Stimulated activated memory B cell treated with anti-CD40 and anti-IgM and Interleukin-4, amounts not matched to agents 10 μg/mL and 1 μg/mL and 100 μg/mL, for 72 hours (primary cell): ENCODE results near the gene ARHGEF28.

Source experiments
- ATAC-seq: fragments of 150-1000 bp; cut with Tn5 transposase; 2 replicates; pipeline ENCODE4 v1.10.0; 2021
- H3K27ac Mint-ChIP-seq: one replicate; pipeline ENCODE4 v1.8.0; 2022; ENCODE audit warnings: mild to moderate bottlenecking, mixed read lengths
- H3K27me3 Mint-ChIP-seq: one replicate; pipeline ENCODE4 v1.8.0; 2022; ENCODE audit warnings: mixed read lengths
- H3K36me3 Mint-ChIP-seq: one replicate; pipeline ENCODE4 v1.8.0; 2022; ENCODE audit warnings: mixed read lengths
- H3K4me1 Mint-ChIP-seq: one replicate; pipeline ENCODE4 v1.8.0; 2022; ENCODE audit warnings: mixed read lengths
- H3K4me3 Mint-ChIP-seq: one replicate; pipeline ENCODE4 v1.8.0; 2022; ENCODE audit warnings: mild to moderate bottlenecking, moderate library complexity, mixed read lengths
- H3K9me3 Mint-ChIP-seq: one replicate; pipeline ENCODE4 v1.8.0; 2022; ENCODE audit warnings: mixed read lengths

Gene ARHGEF28

DNA sequence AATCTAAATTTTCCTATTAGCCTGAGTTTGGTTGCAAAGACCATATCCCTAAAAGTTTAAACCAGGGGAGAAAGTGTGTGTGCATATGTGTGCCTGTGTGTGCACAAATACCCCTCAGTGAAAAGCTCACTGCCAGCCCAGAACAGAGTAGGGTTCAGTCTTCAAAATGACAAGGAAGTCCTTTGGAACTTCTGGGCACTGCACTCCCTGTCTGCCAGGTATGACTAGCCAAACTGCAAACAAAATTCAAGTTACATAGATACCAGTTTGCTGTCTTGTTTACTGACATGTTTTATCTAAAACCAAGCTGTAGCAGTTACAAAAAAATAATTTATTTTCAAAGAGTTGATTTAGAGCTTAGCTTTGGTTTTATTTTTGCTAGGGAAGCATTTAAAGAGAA lies 100.1 kb downstream of the ARHGEF28 start:
- Mint-ChIP-seq H3K36me3 (no peaks in the 10 kb centered on the region), H3K27ac (no peak overlapping the region), H3K4me3 (no peak overlapping the region), H3K9me3 (no peaks in the 10 kb centered on the region), H3K27me3 (no peaks in the 10 kb centered on the region), H3K4me1 (no peaks in the 10 kb centered on the region)
- no peak for ATAC-seq

DNA sequence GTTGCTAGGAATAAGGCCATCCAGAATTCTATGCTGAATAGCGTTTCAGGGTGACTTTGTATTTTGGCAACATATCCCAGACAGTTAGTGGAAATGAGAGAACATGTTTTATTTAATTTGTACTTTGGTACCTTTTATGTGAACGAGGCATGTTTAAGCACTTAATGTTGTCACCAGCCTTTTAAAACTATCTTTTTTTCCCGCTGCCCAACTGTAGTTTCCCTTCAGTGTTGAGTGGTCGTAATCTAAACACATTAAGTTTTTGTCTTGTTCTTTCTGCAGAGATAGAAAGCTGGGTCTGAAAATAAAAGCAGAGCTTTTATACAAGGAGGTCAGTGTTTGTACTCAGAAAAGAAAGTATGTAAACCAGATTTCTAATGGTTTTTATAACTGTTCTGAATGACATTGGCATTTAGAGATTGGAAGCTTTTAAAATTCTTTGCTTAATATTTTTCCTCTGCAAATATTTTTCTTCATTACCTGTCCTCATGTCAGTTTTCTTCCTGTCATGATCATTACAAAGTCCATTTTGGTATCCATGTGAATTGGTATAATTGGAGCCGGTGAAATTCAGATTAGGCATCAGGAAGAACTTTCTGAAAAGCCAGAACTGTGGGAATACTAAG lies 100.7 kb downstream of the ARHGEF28 start:
- no peaks in the 10 kb centered on the region for H3K4me1 Mint-ChIP-seq
- H3K27me3 Mint-ChIP-seq, result no peaks in the 10 kb centered on the region
- no peaks in the 10 kb centered on the region for H3K36me3 Mint-ChIP-seq

DNA sequence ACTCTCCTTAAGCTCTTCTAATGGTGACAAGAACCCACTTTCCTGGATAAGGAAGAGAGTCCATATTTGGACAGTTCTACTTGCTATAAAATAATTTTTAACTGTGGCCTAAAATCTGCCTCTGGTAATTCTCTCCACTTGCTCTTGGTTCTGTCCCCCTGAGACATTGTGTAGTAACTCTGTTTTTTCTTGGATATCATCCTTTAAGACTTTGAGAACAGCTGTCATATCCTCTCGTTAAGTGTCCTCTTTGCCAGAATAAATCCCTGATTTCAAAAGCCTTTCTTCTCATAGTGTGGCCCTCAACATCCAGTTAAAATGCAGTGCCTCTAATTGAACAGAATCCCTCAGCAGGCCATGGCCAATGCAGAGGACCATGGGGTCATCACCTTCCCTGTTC lies 101.5 kb downstream of the ARHGEF28 start:
- H3K36me3 Mint-ChIP-seq, result no peaks in the 10 kb centered on the region
- no peaks in the 10 kb centered on the region for H3K27me3 Mint-ChIP-seq
- no peak overlapping the region for H3K4me3 Mint-ChIP-seq
- no peaks in the 10 kb centered on the region for H3K4me1 Mint-ChIP-seq
- no peak overlapping the region for H3K27ac Mint-ChIP-seq
- ATAC-seq, result no peak
- no peaks in the 10 kb centered on the region for H3K9me3 Mint-ChIP-seq

More for the DNA sequence above, 100.7 kb downstream of the ARHGEF28 start:
- no peaks in the 10 kb centered on the region for H3K9me3 Mint-ChIP-seq
- no peak overlapping the region for H3K4me3 Mint-ChIP-seq
- no peak overlapping the region for H3K27ac Mint-ChIP-seq
- ATAC-seq, result no peak

DNA sequence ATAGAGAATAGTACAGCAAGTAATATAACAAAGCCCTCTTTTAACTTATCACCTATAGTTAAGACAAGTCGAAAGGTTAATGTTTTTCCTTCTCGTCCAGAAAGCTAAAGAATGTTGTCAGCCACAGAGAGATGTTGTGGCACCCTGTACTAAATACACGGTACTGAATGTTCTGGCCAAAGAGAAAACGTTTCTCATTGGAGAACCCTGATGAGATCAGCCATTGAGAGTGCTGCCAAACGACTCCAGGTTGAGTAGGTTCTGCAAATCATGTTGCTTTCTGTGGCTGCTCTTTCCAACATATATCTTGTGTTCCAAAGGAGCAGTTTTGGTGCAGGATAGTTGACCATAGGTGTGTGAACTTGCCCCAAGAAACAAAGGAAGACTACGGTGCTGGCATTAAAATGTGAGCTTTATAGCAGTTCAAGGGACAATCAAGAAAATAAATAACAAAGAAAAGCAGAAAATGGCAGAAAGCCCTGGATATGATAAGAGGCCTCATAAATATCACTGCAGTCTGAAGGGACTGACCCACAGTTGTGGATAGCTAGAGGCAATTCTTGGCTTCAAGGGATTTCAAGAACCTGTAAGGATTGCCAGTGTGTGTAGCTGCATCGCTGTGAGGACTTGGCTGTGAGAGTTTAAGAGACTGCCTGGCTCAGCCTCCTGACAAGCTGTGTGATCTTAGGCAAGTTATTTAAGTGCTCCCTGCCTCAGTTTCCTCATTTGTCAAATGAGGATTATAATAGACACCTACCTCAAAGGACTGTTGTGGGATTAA lies 102.7 kb downstream of the ARHGEF28 start:
- H3K27me3 Mint-ChIP-seq, result peaks cover 4% of the 10 kb centered on the region

DNA sequence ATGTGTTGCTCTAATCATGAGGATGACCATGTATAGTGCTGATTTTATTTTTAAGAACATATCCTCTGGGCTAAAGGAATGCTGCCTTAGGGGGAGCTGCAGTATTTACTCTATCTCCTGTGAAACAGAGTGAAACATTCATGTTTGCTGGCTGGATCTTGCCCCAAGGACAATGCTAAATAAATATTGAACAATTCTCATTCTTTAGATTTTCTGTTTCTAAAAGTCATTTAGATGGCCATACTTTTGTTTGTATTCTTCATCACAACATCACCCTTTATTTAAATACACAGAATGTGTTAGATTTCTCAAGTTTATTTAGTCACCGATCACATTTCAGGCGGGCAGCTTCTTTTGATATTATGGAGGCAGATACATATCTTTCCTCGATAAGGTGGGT lies 103.3 kb downstream of the ARHGEF28 start:
- ATAC-seq, result no peak
- H3K4me1 Mint-ChIP-seq, result no peaks in the 10 kb centered on the region
- H3K36me3 Mint-ChIP-seq, result no peaks in the 10 kb centered on the region
- H3K27ac Mint-ChIP-seq, result no peak overlapping the region
- peaks cover 11% of the 10 kb centered on the region for H3K27me3 Mint-ChIP-seq
- H3K9me3 Mint-ChIP-seq, result peaks cover 6% of the 10 kb centered on the region
- no peak overlapping the region for H3K4me3 Mint-ChIP-seq

More for the DNA sequence above, 102.7 kb downstream of the ARHGEF28 start:
- peak; percentile 31 for ATAC-seq
- Mint-ChIP-seq H3K36me3 (no peaks in the 10 kb centered on the region), H3K27ac (no peak overlapping the region), H3K4me1 (no peaks in the 10 kb centered on the region), H3K9me3 (peaks cover 1% of the 10 kb centered on the region), H3K4me3 (no peak overlapping the region)

- H3K9me3 Mint-ChIP-seq, result peaks cover 6% of the 10 kb centered on the region
- H3K27me3 Mint-ChIP-seq, result peaks cover 15% of the 10 kb centered on the region
- no peak overlapping the region for H3K27ac Mint-ChIP-seq
- H3K36me3 Mint-ChIP-seq, result no peaks in the 10 kb centered on the region
- H3K4me1 Mint-ChIP-seq, result no peaks in the 10 kb centered on the region
- H3K4me3 Mint-ChIP-seq, result no peak overlapping the region
- no peak for ATAC-seq
Observed at GRCh38 chr5:73732045-73732444, 106.0 kb downstream of the ARHGEF28 start.

- Mint-ChIP-seq H3K9me3 (peaks cover 6% of the 10 kb centered on the region), H3K36me3 (no peaks in the 10 kb centered on the region), H3K4me3 (no peak overlapping the region), H3K27me3 (peaks cover 26% of the 10 kb centered on the region), H3K4me1 (no peaks in the 10 kb centered on the region), H3K27ac (no peak overlapping the region)
- ATAC-seq, result no peak
Observed at GRCh38 chr5:73733219-73733618, 107.2 kb downstream of the ARHGEF28 start.

- Mint-ChIP-seq H3K4me3 (no peak overlapping the region), H3K4me1 (no peaks in the 10 kb centered on the region), H3K27me3 (peaks cover 26% of the 10 kb centered on the region), H3K27ac (no peak overlapping the region), H3K9me3 (peaks cover 6% of the 10 kb centered on the region), H3K36me3 (no peaks in the 10 kb centered on the region)
- ATAC-seq, result no peak
Observed at GRCh38 chr5:73735032-73735734, 109.2 kb downstream of the ARHGEF28 start.

GRCh38 chr5:73739650-73740049 lies 113.7 kb downstream of the ARHGEF28 start:
- H3K4me3 Mint-ChIP-seq, result no peak overlapping the region
- no peaks in the 10 kb centered on the region for H3K9me3 Mint-ChIP-seq
- peaks cover 14% of the 10 kb centered on the region for H3K27me3 Mint-ChIP-seq

DNA sequence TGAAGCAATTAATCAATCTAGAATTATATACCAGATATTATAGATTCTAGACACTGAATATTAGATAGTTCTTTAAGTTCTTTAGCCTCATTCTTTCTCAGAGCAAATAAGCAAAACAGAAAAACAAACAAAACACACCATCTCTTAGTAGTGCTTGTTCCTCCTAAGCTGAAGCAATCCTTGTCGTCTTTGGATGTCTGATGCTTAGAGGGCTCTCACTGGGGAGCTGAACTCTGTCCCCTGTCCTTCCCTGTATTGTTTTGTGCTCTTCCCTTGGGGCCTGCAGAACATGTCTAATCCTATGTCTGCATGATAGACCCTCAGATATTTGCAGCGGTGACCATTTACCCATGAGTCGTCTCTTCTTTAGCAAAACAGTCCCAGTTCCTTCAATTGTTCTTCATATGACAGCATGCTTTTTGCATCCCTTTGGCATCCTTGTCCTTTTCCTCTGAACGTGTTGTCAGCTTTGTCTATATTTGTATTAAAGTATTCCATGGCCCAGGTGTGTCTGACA lies 114.3 kb downstream of the ARHGEF28 start:
- H3K4me1 Mint-ChIP-seq, result no peaks in the 10 kb centered on the region
- H3K27ac Mint-ChIP-seq, result no peak overlapping the region
- H3K27me3 Mint-ChIP-seq, result peaks cover 14% of the 10 kb centered on the region
- no peak overlapping the region for H3K4me3 Mint-ChIP-seq
- no peaks in the 10 kb centered on the region for H3K36me3 Mint-ChIP-seq
- no peak for ATAC-seq
- no peaks in the 10 kb centered on the region for H3K9me3 Mint-ChIP-seq

More at GRCh38 chr5:73739650-73740049, 113.7 kb downstream of the ARHGEF28 start:
- Mint-ChIP-seq H3K27ac (no peak overlapping the region), H3K4me1 (no peaks in the 10 kb centered on the region), H3K36me3 (no peaks in the 10 kb centered on the region)
- ATAC-seq, result no peak

- Mint-ChIP-seq H3K4me1 (no peaks in the 10 kb centered on the region), H3K27ac (no peak overlapping the region), H3K36me3 (no peaks in the 10 kb centered on the region), H3K4me3 (no peak overlapping the region), H3K9me3 (peaks cover 4% of the 10 kb centered on the region), H3K27me3 (peaks cover 9% of the 10 kb centered on the region)
- ATAC-seq, result no peak
Observed at GRCh38 chr5:73743161-73743560, 117.2 kb downstream of the ARHGEF28 start.

- Mint-ChIP-seq H3K27me3 (peaks cover 29% of the 10 kb centered on the region), H3K9me3 (peaks cover 4% of the 10 kb centered on the region), H3K27ac (no peak overlapping the region), H3K4me1 (no peaks in the 10 kb centered on the region), H3K4me3 (no peak overlapping the region), H3K36me3 (no peaks in the 10 kb centered on the region)
- ATAC-seq, result no peak
Observed at GRCh38 chr5:73745836-73746235, 119.8 kb downstream of the ARHGEF28 start.

DNA sequence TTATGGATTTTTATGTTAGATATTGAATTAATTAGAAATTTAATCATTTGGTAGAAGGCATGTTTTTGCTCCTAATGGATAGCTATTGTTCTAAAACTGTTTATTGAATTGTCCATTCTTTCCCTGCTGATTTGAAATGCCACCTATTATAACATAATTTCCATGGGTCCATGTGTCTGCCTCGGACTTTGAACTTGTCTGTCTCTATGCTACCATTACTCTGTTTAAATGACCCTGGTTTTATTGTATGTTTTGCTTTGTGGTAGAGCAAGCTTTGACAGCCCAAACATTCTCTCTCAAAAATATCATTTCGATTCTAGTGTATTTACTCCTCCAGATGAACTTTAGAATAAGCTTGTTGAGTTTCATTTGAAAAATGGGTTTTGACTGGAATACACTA lies 120.6 kb downstream of the ARHGEF28 start:
- no peak for ATAC-seq
- Mint-ChIP-seq H3K36me3 (no peaks in the 10 kb centered on the region), H3K9me3 (peaks cover 4% of the 10 kb centered on the region), H3K4me1 (no peaks in the 10 kb centered on the region), H3K4me3 (no peak overlapping the region), H3K27me3 (peaks cover 30% of the 10 kb centered on the region), H3K27ac (no peak overlapping the region)

DNA sequence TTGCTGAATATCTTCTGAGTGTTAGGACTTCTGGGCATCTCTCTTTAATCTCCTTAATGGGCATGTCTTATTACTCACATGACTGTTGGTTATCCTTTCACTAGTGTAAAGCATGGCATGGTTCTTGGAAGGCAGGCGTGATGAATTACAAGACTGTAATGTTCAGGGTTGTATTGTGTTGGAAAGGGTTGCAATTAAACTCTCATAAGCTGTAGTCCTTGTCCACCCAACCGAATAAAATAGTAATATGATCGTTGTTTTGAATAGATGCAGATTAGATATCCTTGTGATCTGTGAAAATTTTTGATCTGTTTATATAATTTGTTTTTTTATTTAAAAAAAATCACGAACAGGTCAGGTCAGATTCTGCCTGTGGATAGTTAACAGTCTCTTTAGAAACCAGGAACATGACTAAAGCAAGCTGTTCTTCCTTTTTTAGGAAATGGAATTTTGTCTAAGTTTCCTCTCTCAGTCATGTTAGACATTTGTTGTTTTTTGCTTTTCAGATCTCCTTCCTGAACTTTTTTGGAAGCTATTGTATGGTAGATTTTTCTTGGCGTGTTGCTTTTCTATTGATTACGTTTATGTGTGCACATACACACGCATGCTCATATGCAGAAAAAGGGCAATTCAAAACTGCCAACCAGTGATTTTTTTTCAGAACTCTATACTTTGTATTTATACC lies 121.8 kb downstream of the ARHGEF28 start:
- peaks cover 42% of the 10 kb centered on the region for H3K27me3 Mint-ChIP-seq

More for the DNA sequence above, 121.8 kb downstream of the ARHGEF28 start:
- H3K4me1 Mint-ChIP-seq, result no peaks in the 10 kb centered on the region
- H3K4me3 Mint-ChIP-seq, result no peak overlapping the region
- H3K9me3 Mint-ChIP-seq, result peaks cover 4% of the 10 kb centered on the region
- H3K27ac Mint-ChIP-seq, result no peak overlapping the region
- no peaks in the 10 kb centered on the region for H3K36me3 Mint-ChIP-seq
- no peak for ATAC-seq
